ENCODE results near the gene CCP110. TPM values are rescaled to one million over a fixed set of nuclear protein-coding genes. Genes with fewer than 3 reads are reported as not detected.

The CCP110 gene
- total and polyA plus RNA-seq, 4 experiments from 2014 or later, result 7.3 to 21.3 (median 15.4) TPM

DNA sequence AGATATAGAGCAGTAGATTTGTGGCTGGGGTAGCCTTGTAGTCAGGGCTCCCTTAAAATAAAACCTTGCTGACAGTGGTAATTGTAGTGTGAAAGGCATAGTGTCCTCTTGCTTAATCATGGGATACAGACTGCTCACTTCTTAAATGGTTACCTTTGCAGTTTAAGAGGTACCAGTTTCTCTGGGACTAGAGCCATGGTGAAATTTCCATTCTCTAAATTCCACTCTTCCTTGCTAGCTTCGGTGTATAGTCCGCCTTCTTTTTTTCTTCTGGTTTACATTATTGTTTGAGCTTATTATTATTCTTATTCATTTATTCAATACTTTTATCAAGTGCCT, 1.6 kb downstream of the CCP110 start:
- ChIA-PET CTCF (ENCODE audit: partially characterized antibody) (interaction anchor here (0.5 to 5.2 kb wide), 4 partner anchors 30 to 724 kb away, joined by 3 to 58 read pairs (median 5); partner anchors contain the start of genes ARL6IP1 and VPS35L), POLR2A (ENCODE audit: partially characterized antibody) (interaction anchor here (0.9 to 3.5 kb wide), 3 partner anchors 30 to 458 kb away, joined by 3 to 66 read pairs (median 5); partner anchors contain the start of genes COQ7, IQCK, KNOP1 and VPS35L)
- no peak overlapping the region for H3K27ac ChIP-seq (ENCODE audit: low read depth, low read length)
- H3K36me3 Mint-ChIP-seq, result peaks cover 10 to 22% of the 10 kb centered on the region in 2 donors
- peak overlapping the region in 4 of 7 donors; percentile 92 to 99 (median 97) for H3K27ac Mint-ChIP-seq
- intact Hi-C loops (cut with micrococcal nuclease), result loop anchor here (10.0 kb wide), 1 partner anchor 601 kb away; the partner anchor contains the start of gene SMG1
- DNase-seq, result no peak
- H3K4me3 Mint-ChIP-seq, result peak overlapping the region; percentile 95 to 100 (median 98)
- H3K27me3 Mint-ChIP-seq, result no peaks in the 10 kb centered on the region
- no peaks in the 10 kb centered on the region for H3K27me3 ChIP-seq (ENCODE audit: insufficient read depth, low read length)
- H3K4me1 ChIP-seq (ENCODE audit: insufficient read depth, low read length), result peaks cover 43% of the 10 kb centered on the region
- H3K36me3 ChIP-seq (ENCODE audit: insufficient read depth, low read length), result no peaks in the 10 kb centered on the region
- no peaks in the 10 kb centered on the region for H3K9me3 ChIP-seq (ENCODE audit: control insufficient read depth in 1 of 2, low read length in 2 of 2)
- no peak overlapping the region for H3K4me3 ChIP-seq (ENCODE audit: low read length in 2 of 2)
- H3K9me3 Mint-ChIP-seq, result no peaks in the 10 kb centered on the region
- H3K4me1 Mint-ChIP-seq, result peaks cover 26 to 48% (median 35%) of the 10 kb centered on the region in 4 donors

DNA sequence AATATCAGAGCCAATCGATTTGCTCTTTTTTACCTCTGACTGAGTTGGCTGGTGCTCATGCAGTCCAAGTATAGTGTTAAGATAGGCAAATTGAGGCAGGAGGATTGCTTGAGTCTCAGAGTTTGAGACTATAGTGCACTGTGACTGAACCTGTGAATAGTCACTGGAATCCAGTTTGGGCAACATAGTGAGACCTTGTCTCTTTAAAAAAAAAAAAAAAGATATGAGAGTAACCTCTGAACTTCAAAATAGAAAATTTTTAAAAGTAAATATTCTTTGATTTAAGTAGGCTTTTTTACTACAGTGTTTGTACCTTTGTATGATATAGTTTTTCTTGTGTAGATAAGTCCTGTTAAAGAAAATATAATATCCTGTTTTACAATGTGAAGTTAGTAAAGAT, 3.4 kb downstream of the CCP110 start:
- CTCF ChIA-PET (ENCODE audit: partially characterized antibody), result interaction anchor here (0.7 to 5.2 kb wide), 3 partner anchors 13 to 725 kb away, joined by 3 to 58 read pairs (median 7); partner anchors contain the start of genes ARL6IP1 and VPS35L
- intact Hi-C loops (cut with micrococcal nuclease), result loop anchor here (10.0 kb wide), 1 partner anchor 602 kb away; the partner anchor contains the start of gene SMG1
- H3K36me3 Mint-ChIP-seq, result peaks cover 10 to 22% of the 10 kb centered on the region in 2 donors

DNA sequence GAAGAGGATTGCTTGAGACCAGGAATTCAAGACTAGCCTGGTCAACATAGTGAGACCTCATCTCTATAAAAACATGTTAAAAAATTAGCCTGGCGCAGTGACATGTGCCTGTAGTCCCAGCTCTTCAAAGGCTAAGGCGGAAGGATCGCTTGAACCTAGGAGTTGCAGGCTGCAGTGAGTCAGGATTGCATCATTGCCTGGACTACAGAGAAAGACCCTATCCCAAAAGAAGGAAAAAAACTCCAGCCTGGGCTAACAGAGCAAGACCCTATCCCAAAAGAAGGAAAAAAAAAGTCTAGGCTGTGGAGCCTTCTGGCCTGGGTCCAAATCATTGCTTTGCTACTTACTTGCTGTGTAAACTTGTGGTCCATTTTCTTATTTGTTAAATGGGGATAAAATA, 4.9 kb downstream of the CCP110 start:
- Histone ChIP-seq H3K4me1 (ENCODE audit: insufficient read depth, low read length) (peaks cover 18% of the 10 kb centered on the region), H3K4me3 (ENCODE audit: low read length in 2 of 2) (no peak overlapping the region), H3K27ac (ENCODE audit: low read depth, low read length) (no peak overlapping the region), H3K27me3 (ENCODE audit: insufficient read depth, low read length) (no peaks in the 10 kb centered on the region), H3K9me3 (ENCODE audit: control insufficient read depth in 1 of 2, low read length in 2 of 2) (no peaks in the 10 kb centered on the region), H3K36me3 (ENCODE audit: insufficient read depth, low read length) (no peaks in the 10 kb centered on the region)
- no peaks in the 10 kb centered on the region for H3K9me3 Mint-ChIP-seq
- intact Hi-C loops (cut with micrococcal nuclease), result loop anchor here (10.0 kb wide), 1 partner anchor 604 kb away; the partner anchor contains the start of gene SMG1
- H3K36me3 Mint-ChIP-seq, result peaks cover 24 to 32% of the 10 kb centered on the region in 2 donors
- DNase-seq, result no peak
- no peak overlapping the region for H3K27ac Mint-ChIP-seq
- POLR2A ChIA-PET (ENCODE audit: partially characterized antibody), result interaction anchor here (1.4 kb wide), 1 partner anchor 26 kb away, joined by 3 read pairs; no protein-coding TSS in a partner anchor
- no peaks in the 10 kb centered on the region for H3K27me3 Mint-ChIP-seq
- CTCF ChIA-PET (ENCODE audit: partially characterized antibody), result interaction anchor here (2.6 kb wide), 1 partner anchor 26 kb away, joined by 14 read pairs; the partner anchor contains the start of gene VPS35L
- H3K4me3 Mint-ChIP-seq, result no peak overlapping the region
- peaks cover 10 to 19% (median 15%) of the 10 kb centered on the region in 4 donors for H3K4me1 Mint-ChIP-seq

More for the DNA sequence above, 3.4 kb downstream of the CCP110 start:
- Mint-ChIP-seq H3K4me3 (no peak overlapping the region), H3K27me3 (no peaks in the 10 kb centered on the region), H3K9me3 (no peaks in the 10 kb centered on the region), H3K27ac (no peak overlapping the region), H3K4me1 (peaks cover 15 to 32% (median 20%) of the 10 kb centered on the region in 4 donors)
- Histone ChIP-seq H3K4me1 (ENCODE audit: insufficient read depth, low read length) (peaks cover 32% of the 10 kb centered on the region), H3K27me3 (ENCODE audit: insufficient read depth, low read length) (no peaks in the 10 kb centered on the region), H3K4me3 (ENCODE audit: low read length in 2 of 2) (no peak overlapping the region), H3K27ac (ENCODE audit: low read depth, low read length) (no peak overlapping the region), H3K36me3 (ENCODE audit: insufficient read depth, low read length) (no peaks in the 10 kb centered on the region), H3K9me3 (ENCODE audit: control insufficient read depth in 1 of 2, low read length in 2 of 2) (no peaks in the 10 kb centered on the region)
- DNase-seq, result no peak
- POLR2A ChIA-PET (ENCODE audit: partially characterized antibody), result no interaction called here

DNA sequence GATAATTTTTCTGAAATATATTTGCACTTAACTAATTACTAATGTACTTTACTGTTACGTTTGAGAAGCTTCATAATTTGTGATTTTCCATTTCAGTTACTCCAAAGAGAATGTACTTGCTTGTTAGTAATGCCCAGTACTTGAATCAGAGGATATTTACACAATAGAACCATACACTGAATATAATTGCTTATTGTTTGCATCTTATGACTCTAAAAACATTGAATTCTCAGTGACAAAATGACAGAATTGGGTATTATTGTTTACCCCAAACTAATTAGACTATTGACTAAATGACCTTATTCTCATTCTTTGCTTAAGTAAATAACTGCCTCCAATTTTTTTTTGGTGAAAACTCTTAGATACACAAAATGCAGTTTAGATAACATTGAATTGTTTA, 8.9 kb downstream of the CCP110 start:
- no peaks in the 10 kb centered on the region for H3K4me1 ChIP-seq (ENCODE audit: insufficient read depth, low read length)
- H3K27ac ChIP-seq (ENCODE audit: low read depth, low read length), result no peak overlapping the region
- intact Hi-C loops (cut with micrococcal nuclease), result no loop called here
- H3K36me3 ChIP-seq (ENCODE audit: insufficient read depth, low read length), result no peaks in the 10 kb centered on the region
- POLR2A ChIA-PET (ENCODE audit: partially characterized antibody), result no interaction called here
- no peaks in the 10 kb centered on the region for H3K9me3 ChIP-seq (ENCODE audit: control insufficient read depth in 1 of 2, low read length in 2 of 2)
- CTCF ChIA-PET (ENCODE audit: partially characterized antibody), result no interaction called here
- Mint-ChIP-seq H3K36me3 (peaks cover 36 to 52% of the 10 kb centered on the region in 2 donors), H3K27me3 (no peaks in the 10 kb centered on the region), H3K4me1 (peaks cover 0 to 1% (median 0%) of the 10 kb centered on the region in 4 donors), H3K4me3 (no peak overlapping the region), H3K27ac (no peak overlapping the region), H3K9me3 (no peaks in the 10 kb centered on the region)
- H3K4me3 ChIP-seq (ENCODE audit: low read length in 2 of 2), result no peak overlapping the region
- DNase-seq, result no peak
- H3K27me3 ChIP-seq (ENCODE audit: insufficient read depth, low read length), result no peaks in the 10 kb centered on the region

DNA sequence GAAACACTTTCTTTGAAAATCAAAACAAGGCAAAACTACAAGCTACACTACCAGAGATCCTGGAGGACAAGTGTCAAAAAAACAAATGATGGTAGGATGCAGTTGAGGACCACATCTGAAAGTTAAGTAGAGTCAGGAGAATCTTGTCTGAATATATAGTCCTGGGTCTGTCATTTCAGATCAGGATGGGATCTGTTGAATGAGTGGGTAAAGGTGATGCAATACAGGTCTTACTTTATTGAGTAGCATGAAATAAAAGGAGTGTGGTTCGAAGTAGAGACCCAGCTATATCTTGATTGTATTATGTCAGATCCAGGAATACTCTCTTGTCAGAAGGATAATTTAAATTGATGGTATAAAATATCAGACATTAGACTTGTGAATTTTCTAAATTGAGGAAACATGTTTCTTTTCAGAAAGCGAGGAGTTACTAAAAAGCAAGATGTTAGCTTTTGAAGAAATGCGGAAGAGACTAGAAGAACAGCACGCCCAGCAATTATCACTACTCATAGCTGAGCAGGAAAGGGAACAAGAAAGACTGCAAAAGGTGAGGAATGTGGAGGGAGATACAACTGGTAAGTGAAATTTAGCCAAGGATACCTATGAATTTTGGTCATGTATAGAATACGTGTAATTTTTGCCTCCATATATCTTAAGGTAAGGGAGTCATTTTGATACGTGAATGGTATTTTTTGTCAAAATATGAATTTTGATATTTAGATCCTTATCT, 16.7 kb downstream of the CCP110 start:
- CTCF ChIA-PET (ENCODE audit: partially characterized antibody), result interaction anchor here (0.8 to 2.5 kb wide), 8 partner anchors 11 to 44 kb away, joined by 3 to 10 read pairs (median 4); partner anchors contain the start of gene VPS35L
- H3K27me3 Mint-ChIP-seq, result no peaks in the 10 kb centered on the region
- Histone ChIP-seq H3K4me1 (ENCODE audit: insufficient read depth, low read length) (no peaks in the 10 kb centered on the region), H3K36me3 (ENCODE audit: insufficient read depth, low read length) (peaks cover 6% of the 10 kb centered on the region), H3K27ac (ENCODE audit: low read depth, low read length) (no peak overlapping the region), H3K9me3 (ENCODE audit: control insufficient read depth in 1 of 2, low read length in 2 of 2) (no peaks in the 10 kb centered on the region), H3K4me3 (ENCODE audit: low read length in 2 of 2) (no peak overlapping the region), H3K27me3 (ENCODE audit: insufficient read depth, low read length) (no peaks in the 10 kb centered on the region)
- H3K9me3 Mint-ChIP-seq, result peaks cover 0 to 5% (median under 1%) of the 10 kb centered on the region in 8 donors
- H3K36me3 Mint-ChIP-seq, result peaks cover 52 to 62% of the 10 kb centered on the region in 2 donors
- intact Hi-C loops (cut with micrococcal nuclease), result no loop called here
- H3K4me1 Mint-ChIP-seq, result peaks cover 0 to 5% (median under 1%) of the 10 kb centered on the region in 4 donors
- DNase-seq, result no peak
- POLR2A ChIA-PET (ENCODE audit: partially characterized antibody), result no interaction called here
- H3K27ac Mint-ChIP-seq, result no peak overlapping the region
- no peak overlapping the region for H3K4me3 Mint-ChIP-seq

DNA sequence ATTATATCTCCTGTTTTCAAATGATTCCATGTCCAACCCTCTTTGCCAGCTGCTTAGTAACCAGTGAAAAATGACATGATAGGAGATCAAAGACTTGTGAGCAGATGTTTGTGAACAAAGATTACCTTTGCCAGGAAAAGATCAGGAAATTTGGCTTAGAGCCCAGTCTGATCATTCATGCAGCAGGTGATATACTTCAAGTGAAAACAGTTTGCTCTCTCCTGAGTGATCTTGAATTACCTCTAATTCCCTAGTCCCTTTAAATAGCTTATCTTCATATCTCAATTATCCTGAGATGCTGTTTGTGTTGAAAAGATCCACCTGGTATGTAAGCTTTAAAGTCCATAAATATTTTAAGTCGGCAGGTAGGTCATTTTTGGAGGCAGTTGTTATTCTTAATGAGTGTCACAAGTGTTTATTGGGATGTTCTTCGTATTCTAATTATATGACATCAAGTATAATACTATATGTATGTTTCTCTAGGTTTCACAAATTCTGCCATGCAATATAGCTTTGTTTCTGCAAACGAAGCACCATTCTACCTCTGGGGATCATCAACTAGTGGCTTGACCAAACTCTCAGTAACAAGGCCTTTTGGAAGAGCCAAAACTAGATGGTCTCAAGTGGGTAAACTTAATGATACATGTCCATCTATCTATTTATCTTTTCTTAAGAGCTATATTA, 18.5 kb downstream of the CCP110 start:
- Histone ChIP-seq H3K4me3 (ENCODE audit: low read length in 2 of 2) (no peak overlapping the region), H3K27ac (ENCODE audit: low read depth, low read length) (no peak overlapping the region), H3K27me3 (ENCODE audit: insufficient read depth, low read length) (no peaks in the 10 kb centered on the region), H3K9me3 (ENCODE audit: control insufficient read depth in 1 of 2, low read length in 2 of 2) (no peaks in the 10 kb centered on the region), H3K4me1 (ENCODE audit: insufficient read depth, low read length) (no peaks in the 10 kb centered on the region), H3K36me3 (ENCODE audit: insufficient read depth, low read length) (peaks cover 6% of the 10 kb centered on the region)
- ChIA-PET CTCF (ENCODE audit: partially characterized antibody) (interaction anchor here (1.5 kb wide), 1 partner anchor 12 kb away, joined by 9 read pairs; the partner anchor contains the start of gene VPS35L), POLR2A (ENCODE audit: partially characterized antibody) (interaction anchor here (1.1 to 1.7 kb wide), 2 partner anchors 13 to 18 kb away, joined by 4 read pairs; partner anchors contain the start of genes CCP110 and VPS35L)
- DNase-seq, result no peak
- peaks cover 0 to 5% (median under 1%) of the 10 kb centered on the region in 8 donors for H3K9me3 Mint-ChIP-seq
- intact Hi-C loops (cut with micrococcal nuclease), result no loop called here
- H3K4me3 Mint-ChIP-seq, result no peak overlapping the region
- H3K27ac Mint-ChIP-seq, result no peak overlapping the region
- H3K36me3 Mint-ChIP-seq, result peaks cover 44 to 46% of the 10 kb centered on the region in 2 donors
- peaks cover 0 to 5% (median 0%) of the 10 kb centered on the region in 4 donors for H3K4me1 Mint-ChIP-seq
- H3K27me3 Mint-ChIP-seq, result no peaks in the 10 kb centered on the region

Data from CD4-positive, alpha-beta memory T cell (primary cell).